Ovary (tissue), 9 donors: ENCODE results near the gene KCNJ12. TPM values are rescaled to one million over a fixed set of nuclear protein-coding genes. Genes with fewer than 3 reads are reported as not detected.
A peak's percentile ranks its signal among the peaks of the same experiment; 100 is the strongest.
"Not testable (repeated sequence)": the region's sequence is repeated elsewhere in the genome, so short reads cannot be mapped to it uniquely, and the experiment has no call there.

ENCODE experiments used
- DNase-seq, 5 donors: peaks; one replicate each; pipeline ENCODE4 v3.0.0-alpha.2; 2019 to 2020
- H3K27ac ChIP-seq, 2 donors: fragments of 200-600 bp; one replicate each; pipeline versions ENCODE4 v1.5.1 to v1.8.0; 2019 to 2022
- H3K27me3 ChIP-seq: fragments of 200-600 bp; one replicate; pipeline ENCODE4 v1.8.0; 2022
- H3K36me3 ChIP-seq: fragments of 200-600 bp; sonication (generic); one replicate; pipeline ENCODE4 v1.5.1; 2019
- H3K4me1 ChIP-seq: one replicate; pipeline ENCODE4 v1.8.1; 2013; ENCODE audit warnings: mild to moderate bottlenecking, moderate library complexity; ENCODE audit not compliant: insufficient read depth
- H3K4me3 ChIP-seq: fragments of 200-600 bp; sonication (generic); one replicate; pipeline ENCODE4 v1.5.1; 2017
- H3K9me3 ChIP-seq, 2 donors: fragments of 200-600 bp in 1 of 2; sonication (generic) in 1 of 2; one replicate each; pipeline versions ENCODE4 v1.5.1 to v1.8.1; 2013 to 2019; ENCODE audit warnings: mild to moderate bottlenecking in 1 of 2, moderate library complexity in 1 of 2
- EP300 ChIP-seq: sonication (generic); formaldehyde crosslinking; IDR thresholded peaks from one replicate; pipeline ENCODE4 v1.6.1; 2017; ENCODE audit warnings: antibody characterized with exemption
- POLR2A ChIP-seq: fragments of 450-650 bp; IDR thresholded peaks from one replicate; pipeline ENCODE4 v1.6.1; 2017; ENCODE audit warnings: antibody characterized with exemption, mild to moderate bottlenecking, moderate library complexity
- WGBS, 3 donors: extraction: QIAGEN DNeasy Blood & Tissue Kit in 1 of 3; methylation state at CpG; one replicate each; pipeline versions ENCODE4 v1.1.5 to v1.1.7; 2013 to 2017; 5-methylcytosine and 5-hydroxymethylcytosine counted together
- intact Hi-C, 4 donors: fragments of 100-400 bp; cut with DNase I; formaldehyde crosslinking; loops; one replicate each; pipeline versions ENCODE4 v1.11.0 to v1.15.1; 2022 to 2023
- polyA plus RNA-seq, 2 donors: library from polyadenylated mRNA; stranded (reverse); fragments of 200-250 nt in 1 of 2; fragments of 350-450 nt in 1 of 2; fragmentation: Illumina TruSeq in 1 of 2; extraction: RNeasy Lipid Tissue Mini Kit (QIAGEN cat#74804) in 1 of 2; gene quantifications; one replicate each; pipeline ENCODE4 v1.2.3, GENCODE V29; 2013 to 2014
- total RNA-seq, 7 donors: library from RNA; depleted of rRNA in 2 of 7; stranded (reverse); fragments of >200 nt in 2 of 7; fragmentation: NEBNext Ultra II Directional in 3 of 7; extraction: Animal tissue kit (Norgen Biotek cat#: 25700) in 3 of 7; gene quantifications; one replicate each; pipeline versions ENCODE4 v1.1.0 to v1.2.4, GENCODE V29; 2016 to 2023
- TF ChIP-seq, protein P1 (sequence below), 3 donors: fragments of 450-650 bp in 2 of 3; fragments of 200-600 bp in 1 of 3; IDR thresholded peaks; one replicate each; pipeline versions ENCODE4 v1.5.1 to v1.8.0; 2016 to 2022; ENCODE audit warnings: antibody characterized with exemption in 3 of 3, mild to moderate bottlenecking in 1 of 3
- donor health status: DM: no; HTN: no; CAD: no; lungs with moderate emphysema.
- donor health status: DM: no; HTN: no; CAD: no.
- donor health status: Bipolar disorder and iron deficiency.
- donor health status: DM: yes; HTN: yes; CAD: no.
- donor health status: DM: no; HTN: no; CAD: no.
- donor health status: DM: yes; HTN: yes; CAD: no.

Gene KCNJ12
- total and polyA plus RNA-seq, 9 donors, result 0.12 to 1.9 (median 0.46) TPM

DNA sequence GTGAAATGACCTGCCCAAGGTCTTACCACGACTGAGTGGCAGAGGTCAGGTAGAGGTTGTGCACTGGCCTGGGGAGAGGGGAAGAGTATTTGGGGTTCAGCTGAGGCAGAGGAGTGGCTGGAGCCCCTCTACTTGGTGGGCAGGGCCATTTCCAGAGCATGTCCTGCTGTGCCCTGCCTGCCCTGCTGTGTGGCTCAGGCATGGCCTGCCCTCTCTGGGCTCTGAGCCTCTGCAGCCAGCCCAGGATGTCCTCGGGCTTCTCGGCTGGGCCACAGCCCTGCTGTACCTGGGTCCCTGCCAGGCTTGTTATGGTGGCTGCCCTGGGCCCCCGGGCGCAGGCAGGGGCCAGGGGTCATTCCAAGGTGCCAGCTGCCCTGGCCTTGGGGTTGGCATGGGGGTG is 19.6 kb downstream of the KCNJ12 start:
- intact Hi-C loops, result no loop called here
- Histone ChIP-seq H3K27ac (no peak overlapping the region), H3K4me3 (no peak overlapping the region), H3K36me3 (no peaks in the 10 kb centered on the region), H3K9me3 (no peaks in the 10 kb centered on the region), H3K4me1 (no peaks in the 10 kb centered on the region), H3K27me3 (no peaks in the 10 kb centered on the region)
- whole genome bisulfite sequencing, 3 donors, result 81 to 92% (median 89%) methylated on average over 4 to 5 of the region's 5 CpGs
- TF ChIP-seq POLR2A, result no peak
- TF ChIP-seq, protein P1, sequence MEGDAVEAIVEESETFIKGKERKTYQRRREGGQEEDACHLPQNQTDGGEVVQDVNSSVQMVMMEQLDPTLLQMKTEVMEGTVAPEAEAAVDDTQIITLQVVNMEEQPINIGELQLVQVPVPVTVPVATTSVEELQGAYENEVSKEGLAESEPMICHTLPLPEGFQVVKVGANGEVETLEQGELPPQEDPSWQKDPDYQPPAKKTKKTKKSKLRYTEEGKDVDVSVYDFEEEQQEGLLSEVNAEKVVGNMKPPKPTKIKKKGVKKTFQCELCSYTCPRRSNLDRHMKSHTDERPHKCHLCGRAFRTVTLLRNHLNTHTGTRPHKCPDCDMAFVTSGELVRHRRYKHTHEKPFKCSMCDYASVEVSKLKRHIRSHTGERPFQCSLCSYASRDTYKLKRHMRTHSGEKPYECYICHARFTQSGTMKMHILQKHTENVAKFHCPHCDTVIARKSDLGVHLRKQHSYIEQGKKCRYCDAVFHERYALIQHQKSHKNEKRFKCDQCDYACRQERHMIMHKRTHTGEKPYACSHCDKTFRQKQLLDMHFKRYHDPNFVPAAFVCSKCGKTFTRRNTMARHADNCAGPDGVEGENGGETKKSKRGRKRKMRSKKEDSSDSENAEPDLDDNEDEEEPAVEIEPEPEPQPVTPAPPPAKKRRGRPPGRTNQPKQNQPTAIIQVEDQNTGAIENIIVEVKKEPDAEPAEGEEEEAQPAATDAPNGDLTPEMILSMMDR (IDR thresholded peaks at IDR 0.05), result no peak
- TF ChIP-seq EP300, result no peak
- no peak for DNase-seq

DNA sequence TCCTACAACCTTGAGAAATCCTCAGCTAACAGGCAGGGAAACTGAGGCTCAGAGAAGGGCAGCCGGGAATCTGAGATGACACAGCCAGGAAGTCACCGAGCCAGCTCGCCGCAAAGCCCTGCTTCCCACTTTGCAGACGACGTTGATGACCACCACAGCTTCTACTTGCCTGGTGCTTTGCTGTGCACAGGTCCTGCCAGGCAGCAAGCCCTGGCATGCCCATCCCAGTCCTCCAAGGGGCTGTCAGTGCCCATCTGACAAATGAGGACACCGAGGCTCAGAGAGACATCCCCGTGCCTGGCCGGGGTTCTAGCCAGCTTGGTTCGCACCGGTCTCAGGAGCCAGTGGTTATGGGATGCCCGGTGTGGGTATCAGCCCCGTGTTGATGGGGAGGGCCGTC is 20.1 kb downstream of the KCNJ12 start:
- no peaks in the 10 kb centered on the region for H3K9me3 ChIP-seq
- no peak for DNase-seq
- no peaks in the 10 kb centered on the region for H3K27me3 ChIP-seq
- no peaks in the 10 kb centered on the region for H3K4me1 ChIP-seq
- H3K36me3 ChIP-seq, result no peaks in the 10 kb centered on the region
- no peak for TF ChIP-seq EP300
- H3K4me3 ChIP-seq, result no peak overlapping the region
- WGBS, 3 donors, result 84 to 91% (median 88%) methylated on average over 14 of the region's 14 CpGs
- no peak overlapping the region for H3K27ac ChIP-seq
- intact Hi-C loops, result no loop called here

DNA sequence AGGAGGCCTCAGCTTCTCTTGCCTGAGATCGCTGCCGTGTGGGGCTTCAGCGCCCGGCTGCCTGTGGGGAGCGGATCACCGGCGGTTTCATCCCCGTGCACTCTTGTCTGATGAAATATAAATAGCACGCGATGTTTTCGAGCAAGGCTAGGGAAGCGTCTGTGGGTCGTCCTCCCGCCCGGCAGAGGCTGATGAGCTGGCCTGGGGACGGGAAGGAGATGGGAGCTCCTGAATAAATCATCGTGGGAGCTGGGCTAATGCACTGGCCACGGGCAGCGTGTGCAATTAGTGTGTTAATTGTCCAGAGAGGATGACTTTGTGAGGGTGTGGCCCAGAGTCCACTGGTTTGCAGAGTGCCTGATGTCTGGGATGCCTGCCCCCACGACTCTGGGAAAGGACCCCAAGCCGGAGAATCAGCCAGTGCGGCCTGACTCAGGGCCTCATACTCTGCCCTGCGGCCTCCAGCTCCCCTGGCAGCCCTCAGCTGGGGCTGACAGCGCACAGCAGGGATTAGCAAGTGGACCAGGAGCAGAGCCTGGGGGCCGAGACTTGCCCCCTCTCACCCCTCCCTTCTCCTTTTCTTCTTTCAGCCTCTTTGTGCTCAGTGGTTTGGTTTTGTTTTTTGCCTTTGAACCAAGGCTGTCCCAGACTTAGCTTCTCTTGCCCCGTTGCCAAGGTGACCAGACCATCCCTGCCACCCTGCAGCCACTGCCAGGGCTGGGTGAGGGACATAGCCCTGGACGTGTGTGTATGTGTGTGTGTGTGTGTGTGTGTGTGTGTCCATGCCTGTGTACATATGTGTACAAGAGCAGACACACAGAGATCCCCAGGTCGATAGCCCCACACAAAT is 21.4 kb downstream of the KCNJ12 start:
- Histone ChIP-seq H3K27me3 (no peaks in the 10 kb centered on the region), H3K27ac (no peak overlapping the region), H3K9me3 (no peaks in the 10 kb centered on the region), H3K36me3 (no peaks in the 10 kb centered on the region), H3K4me3 (no peak overlapping the region), H3K4me1 (no peaks in the 10 kb centered on the region)
- DNase-seq, result peak in 3 of 5 donors; percentile 42 to 62 (median 54)
- TF ChIP-seq, protein P1 (IDR thresholded peaks at IDR 0.05), result no peak
- no peak for TF ChIP-seq POLR2A
- TF ChIP-seq EP300, result no peak
- WGBS, 3 donors, result 26 to 36% (median 26%) methylated on average over 28 of the region's 28 CpGs
- intact Hi-C loops, result no loop called here

DNA sequence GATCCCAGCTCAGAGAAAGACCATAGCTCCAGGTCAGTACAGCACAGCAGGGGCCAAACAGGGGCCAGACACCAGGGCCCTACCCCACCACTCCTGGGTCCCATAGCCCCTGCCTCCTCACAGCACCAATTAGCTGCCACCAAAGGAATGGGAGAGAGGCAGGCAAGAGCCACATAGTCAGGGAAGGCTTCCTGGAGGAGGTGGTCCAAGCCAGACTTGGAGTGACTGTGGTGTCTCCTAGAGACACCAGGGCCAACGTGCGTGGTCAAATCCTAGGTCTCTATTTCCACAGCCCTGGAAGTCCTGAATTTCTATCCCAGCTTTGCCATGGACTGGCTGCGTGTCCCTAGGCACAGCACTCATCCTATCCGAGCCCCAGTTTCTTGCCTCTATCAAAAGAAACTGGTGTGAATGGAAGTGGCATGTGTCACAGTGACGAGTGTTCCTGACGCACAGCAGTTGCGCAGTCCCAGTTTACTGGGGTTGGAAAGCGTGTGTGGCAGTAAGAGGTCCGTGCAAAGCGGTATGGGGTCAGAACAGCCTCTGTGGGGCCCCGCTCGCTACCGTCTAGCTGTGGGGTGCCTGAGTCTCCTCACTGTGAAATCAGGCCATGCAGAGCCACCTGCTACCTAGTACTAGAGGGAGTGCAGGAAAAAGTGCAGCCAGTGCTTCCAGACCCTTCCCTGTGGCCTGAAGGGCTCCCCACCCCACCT is 23.5 kb downstream of the KCNJ12 start:
- Histone ChIP-seq H3K4me3 (no peak overlapping the region), H3K9me3 (no peaks in the 10 kb centered on the region), H3K36me3 (no peaks in the 10 kb centered on the region), H3K4me1 (no peaks in the 10 kb centered on the region), H3K27ac (no peak overlapping the region), H3K27me3 (no peaks in the 10 kb centered on the region)
- intact Hi-C loops, result loop anchor here in 1 of 4 donors (2.0 kb wide), 1 partner anchor 287 kb away; no protein-coding TSS in a partner anchor
- TF ChIP-seq, protein P1 (IDR thresholded peaks at IDR 0.05), result no peak
- TF ChIP-seq POLR2A (no peak), EP300 (no peak)
- 82 to 90% (median 89%) methylated on average over 13 of the region's 13 CpGs for WGBS, 3 donors
- DNase-seq, result no peak

DNA sequence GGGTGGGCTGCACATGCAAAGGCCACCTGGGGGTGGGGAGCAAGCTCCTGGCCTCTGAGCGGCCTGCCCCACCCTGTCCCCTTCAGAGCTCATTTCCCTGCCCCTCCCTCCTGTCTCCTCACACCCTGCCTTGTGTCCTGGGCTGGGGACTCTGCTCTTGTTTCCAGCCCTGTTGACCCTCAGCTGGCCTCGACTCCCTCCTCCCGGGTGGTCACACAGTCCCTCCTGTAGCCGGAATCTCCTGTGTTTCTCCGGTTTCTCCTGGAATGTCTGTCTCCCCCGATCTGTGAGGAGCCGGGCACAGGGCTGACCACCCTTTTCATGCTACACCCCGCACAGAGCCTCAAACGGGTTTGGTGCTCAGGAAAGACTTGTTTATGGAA is 24.0 kb downstream of the KCNJ12 start:
- not testable (repeated sequence) for DNase-seq, H3K4me3 ChIP-seq, H3K9me3 ChIP-seq, H3K36me3 ChIP-seq, H3K4me1 ChIP-seq, H3K27me3 ChIP-seq, H3K27ac ChIP-seq
- intact Hi-C loops, result loop anchor here in 1 of 4 donors (2.0 kb wide), 1 partner anchor 287 kb away; no protein-coding TSS in a partner anchor
- 52 to 69% (median 56%) methylated on average over 8 to 9 of the region's 9 CpGs for whole genome bisulfite sequencing, 3 donors
